Measurements from ENCODE around the gene PIK3R5.
A peak's percentile ranks its signal among the peaks of the same experiment; 100 is the strongest.

The PIK3R5 gene

GRCh38 chr17:8934346-8934745, 31.2 kb downstream of the PIK3R5 start:
- Histone ChIP-seq H3K9ac (ENCODE audit: low read length in 5 of 5) (no peak overlapping the region), H3K9me3 (ENCODE audit: control insufficient read depth in 5 of 5, low read length in 5 of 5) (peaks cover 0 to 17% (median 6%) of the 10 kb centered on the region in 5 donors), H3K4me3 (ENCODE audit: low read depth in 1 of 5, low read length in 5 of 5) (no peak overlapping the region), H3K36me3 (ENCODE audit: control insufficient read depth in 5 of 5, insufficient read depth in 5 of 5, low read length in 5 of 5) (no peaks in the 10 kb centered on the region), H3K4me1 (ENCODE audit: control insufficient read depth in 5 of 5, insufficient read depth in 5 of 5, low read length in 5 of 5) (no peaks in the 10 kb centered on the region), H3K27me3 (ENCODE audit: control insufficient read depth in 5 of 5, insufficient read depth in 4 of 5, low read length in 5 of 5) (peaks cover 0 to 4% (median 0%) of the 10 kb centered on the region in 5 donors), H3K27ac (ENCODE audit: low read depth, low read length) (no peak overlapping the region)

DNA sequence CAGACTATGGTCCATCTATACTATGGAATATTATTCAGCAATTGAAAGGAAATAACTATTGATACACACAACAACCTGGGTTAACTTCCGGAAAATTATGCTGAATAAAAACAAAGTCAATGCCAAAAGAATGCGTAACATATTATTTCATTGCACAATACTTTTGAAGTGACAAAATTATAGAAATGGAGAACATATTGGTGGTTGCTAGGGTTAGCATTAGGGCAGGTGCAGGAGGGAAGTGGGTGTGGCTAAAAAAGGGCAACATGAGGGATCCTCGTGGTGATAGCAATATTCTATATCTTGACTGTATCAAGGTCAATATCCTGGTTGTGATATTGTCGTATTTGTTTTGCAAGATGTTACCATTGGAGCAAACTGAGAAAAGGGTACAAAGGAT, 34.9 kb downstream of the PIK3R5 start:
- no peak overlapping the region for H3K9ac ChIP-seq (ENCODE audit: low read length in 5 of 5)
- H3K9me3 ChIP-seq (ENCODE audit: control insufficient read depth in 5 of 5, low read length in 5 of 5), result peaks cover 11 to 46% (median 29%) of the 10 kb centered on the region in 5 donors
- H3K4me3 ChIP-seq (ENCODE audit: low read depth in 1 of 5, low read length in 5 of 5), result no peak overlapping the region
- H3K4me1 ChIP-seq (ENCODE audit: control insufficient read depth in 5 of 5, insufficient read depth in 5 of 5, low read length in 5 of 5), result no peaks in the 10 kb centered on the region
- H3K36me3 ChIP-seq (ENCODE audit: control insufficient read depth in 5 of 5, insufficient read depth in 5 of 5, low read length in 5 of 5), result no peaks in the 10 kb centered on the region
- H3K27ac ChIP-seq (ENCODE audit: low read depth, low read length), result no peak overlapping the region
- H3K27me3 ChIP-seq (ENCODE audit: control insufficient read depth in 5 of 5, insufficient read depth in 4 of 5, low read length in 5 of 5), result peaks cover 0 to 4% (median 0%) of the 10 kb centered on the region in 5 donors

DNA sequence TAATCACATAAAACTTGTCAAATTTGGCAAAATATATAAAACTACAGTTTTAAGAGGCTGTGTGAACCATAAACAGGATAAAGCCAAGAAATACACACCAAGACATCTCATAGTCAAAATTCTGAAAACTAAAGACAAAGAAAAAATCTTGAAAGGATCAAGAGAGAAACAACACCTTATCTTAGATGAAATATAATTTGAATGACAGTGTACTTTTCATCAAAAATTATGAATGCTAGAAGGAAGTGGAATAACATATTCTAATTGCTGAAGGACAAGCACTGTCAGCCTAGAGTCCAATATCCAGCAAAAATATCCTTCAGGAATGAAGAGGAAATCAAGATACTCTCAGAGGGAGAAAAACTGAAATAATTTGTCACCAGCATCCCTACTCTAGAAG, 37.2 kb downstream of the PIK3R5 start:
- H3K36me3 ChIP-seq (ENCODE audit: control insufficient read depth in 5 of 5, insufficient read depth in 5 of 5, low read length in 5 of 5), result no peaks in the 10 kb centered on the region
- H3K9ac ChIP-seq (ENCODE audit: low read length in 5 of 5), result no peak overlapping the region
- no peak overlapping the region for H3K4me3 ChIP-seq (ENCODE audit: low read depth in 1 of 5, low read length in 5 of 5)
- peaks cover 0 to 2% (median 0%) of the 10 kb centered on the region in 5 donors for H3K4me1 ChIP-seq (ENCODE audit: control insufficient read depth in 5 of 5, insufficient read depth in 5 of 5, low read length in 5 of 5)
- no peak overlapping the region for H3K27ac ChIP-seq (ENCODE audit: low read depth, low read length)
- H3K27me3 ChIP-seq (ENCODE audit: control insufficient read depth in 5 of 5, insufficient read depth in 4 of 5, low read length in 5 of 5), result peaks cover 0 to 4% (median 0%) of the 10 kb centered on the region in 5 donors
- H3K9me3 ChIP-seq (ENCODE audit: control insufficient read depth in 5 of 5, low read length in 5 of 5), result peaks cover 11 to 46% (median 29%) of the 10 kb centered on the region in 5 donors

- Histone ChIP-seq H3K9ac (ENCODE audit: low read length in 5 of 5) (no peak overlapping the region), H3K9me3 (ENCODE audit: control insufficient read depth in 5 of 5, low read length in 5 of 5) (peaks cover 11 to 46% (median 29%) of the 10 kb centered on the region in 5 donors), H3K36me3 (ENCODE audit: control insufficient read depth in 5 of 5, insufficient read depth in 5 of 5, low read length in 5 of 5) (no peaks in the 10 kb centered on the region), H3K4me1 (ENCODE audit: control insufficient read depth in 5 of 5, insufficient read depth in 5 of 5, low read length in 5 of 5) (peaks cover 0 to 8% (median 0%) of the 10 kb centered on the region in 5 donors), H3K27ac (ENCODE audit: low read depth, low read length) (no peak overlapping the region), H3K4me3 (ENCODE audit: low read depth in 1 of 5, low read length in 5 of 5) (peak overlapping the region in 1 of 5 donors; percentile 11), H3K27me3 (ENCODE audit: control insufficient read depth in 5 of 5, insufficient read depth in 4 of 5, low read length in 5 of 5) (peaks cover 0 to 4% (median 0%) of the 10 kb centered on the region in 5 donors)
These were observed 38.1 kb downstream of the PIK3R5 start for GRCh38 chr17:8927395-8927794.

DNA sequence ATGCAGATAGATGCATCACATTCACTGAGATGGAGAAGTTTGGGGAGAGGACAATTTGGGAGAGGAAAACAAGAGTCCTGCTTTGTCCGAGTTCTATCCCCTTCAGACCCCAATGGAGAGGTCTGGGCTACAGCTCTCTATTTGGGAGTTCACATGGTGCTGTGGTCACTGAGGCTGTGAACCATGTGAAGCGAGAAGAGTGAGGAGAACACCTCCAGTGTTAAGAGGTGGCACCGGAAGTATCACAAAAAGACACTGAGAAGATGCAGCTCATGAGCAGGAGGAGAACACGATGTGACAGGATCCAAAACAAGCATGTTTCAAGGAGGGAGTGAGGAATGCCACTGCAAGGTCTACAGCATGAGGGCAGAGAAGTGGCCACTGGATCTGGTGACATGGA, 39.7 kb downstream of the PIK3R5 start:
- H3K4me1 ChIP-seq (ENCODE audit: control insufficient read depth in 5 of 5, insufficient read depth in 5 of 5, low read length in 5 of 5), result peaks cover 0 to 8% (median 0%) of the 10 kb centered on the region in 5 donors
- H3K27ac ChIP-seq (ENCODE audit: low read depth, low read length), result no peak overlapping the region
- H3K9me3 ChIP-seq (ENCODE audit: control insufficient read depth in 5 of 5, low read length in 5 of 5), result peaks cover 11 to 39% (median 29%) of the 10 kb centered on the region in 5 donors
- H3K9ac ChIP-seq (ENCODE audit: low read length in 5 of 5), result no peak overlapping the region
- H3K36me3 ChIP-seq (ENCODE audit: control insufficient read depth in 5 of 5, insufficient read depth in 5 of 5, low read length in 5 of 5), result no peaks in the 10 kb centered on the region
- no peak overlapping the region for H3K4me3 ChIP-seq (ENCODE audit: low read depth in 1 of 5, low read length in 5 of 5)
- no peaks in the 10 kb centered on the region for H3K27me3 ChIP-seq (ENCODE audit: control insufficient read depth in 5 of 5, insufficient read depth in 4 of 5, low read length in 5 of 5)

DNA sequence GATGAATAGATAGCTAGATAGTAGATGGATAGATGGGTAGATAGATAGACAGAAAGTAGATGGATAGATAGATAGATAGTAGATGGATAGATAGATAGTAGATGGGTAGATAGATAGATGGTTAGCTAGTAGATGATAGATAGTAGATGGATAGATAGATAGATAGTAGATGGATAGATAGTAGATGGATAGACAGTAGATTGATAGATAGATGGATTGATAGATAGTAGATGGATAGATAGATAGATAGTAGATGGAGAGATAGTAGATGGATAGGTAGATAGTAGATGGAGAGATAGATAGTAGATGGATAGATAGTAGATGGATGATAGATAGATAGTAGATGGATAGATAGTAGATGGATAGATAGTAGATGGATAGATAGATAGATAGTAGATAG, 40.4 kb downstream of the PIK3R5 start:
- Histone ChIP-seq H3K9me3 (ENCODE audit: control insufficient read depth in 5 of 5, low read length in 5 of 5) (peaks cover 11 to 37% (median 29%) of the 10 kb centered on the region in 5 donors), H3K9ac (ENCODE audit: low read length in 5 of 5) (no peak overlapping the region), H3K27ac (ENCODE audit: low read depth, low read length) (no peak overlapping the region), H3K4me1 (ENCODE audit: control insufficient read depth in 5 of 5, insufficient read depth in 5 of 5, low read length in 5 of 5) (peaks cover 0 to 8% (median 0%) of the 10 kb centered on the region in 5 donors), H3K4me3 (ENCODE audit: low read depth in 1 of 5, low read length in 5 of 5) (no peak overlapping the region), H3K27me3 (ENCODE audit: control insufficient read depth in 5 of 5, insufficient read depth in 4 of 5, low read length in 5 of 5) (no peaks in the 10 kb centered on the region), H3K36me3 (ENCODE audit: control insufficient read depth in 5 of 5, insufficient read depth in 5 of 5, low read length in 5 of 5) (no peaks in the 10 kb centered on the region)

GRCh38 chr17:8924595-8924994, 40.9 kb downstream of the PIK3R5 start:
- Histone ChIP-seq H3K27me3 (ENCODE audit: control insufficient read depth in 5 of 5, insufficient read depth in 4 of 5, low read length in 5 of 5) (no peaks in the 10 kb centered on the region), H3K27ac (ENCODE audit: low read depth, low read length) (no peak overlapping the region), H3K36me3 (ENCODE audit: control insufficient read depth in 5 of 5, insufficient read depth in 5 of 5, low read length in 5 of 5) (no peaks in the 10 kb centered on the region), H3K4me1 (ENCODE audit: control insufficient read depth in 5 of 5, insufficient read depth in 5 of 5, low read length in 5 of 5) (peaks cover 0 to 8% (median 0%) of the 10 kb centered on the region in 5 donors), H3K9ac (ENCODE audit: low read length in 5 of 5) (no peak overlapping the region), H3K4me3 (ENCODE audit: low read depth in 1 of 5, low read length in 5 of 5) (no peak overlapping the region), H3K9me3 (ENCODE audit: control insufficient read depth in 5 of 5, low read length in 5 of 5) (peaks cover 11 to 32% (median 26%) of the 10 kb centered on the region in 5 donors)

DNA sequence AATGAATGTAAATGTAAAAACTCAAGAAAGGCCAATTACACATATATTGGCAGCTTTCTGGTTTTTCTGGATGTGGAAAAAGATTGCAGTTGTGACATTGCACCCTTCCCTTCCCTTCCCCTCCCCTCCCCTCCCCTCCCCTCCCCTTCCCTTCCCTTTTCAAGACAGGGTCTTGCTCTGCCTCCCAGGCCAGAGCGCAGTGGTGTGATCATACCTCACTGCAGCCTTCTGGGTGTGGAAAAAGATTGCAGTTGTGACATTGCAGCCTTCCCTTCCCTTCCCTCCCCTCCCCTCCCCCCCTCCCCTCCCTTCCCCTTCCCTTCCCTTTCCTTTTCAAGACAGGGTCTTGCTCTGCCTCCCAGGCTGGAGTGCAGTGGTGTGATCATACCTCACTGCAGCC, 41.7 kb downstream of the PIK3R5 start:
- Histone ChIP-seq H3K4me1 (ENCODE audit: control insufficient read depth in 5 of 5, insufficient read depth in 5 of 5, low read length in 5 of 5) (peaks cover 0 to 8% (median 0%) of the 10 kb centered on the region in 5 donors), H3K36me3 (ENCODE audit: control insufficient read depth in 5 of 5, insufficient read depth in 5 of 5, low read length in 5 of 5) (no peaks in the 10 kb centered on the region), H3K9me3 (ENCODE audit: control insufficient read depth in 5 of 5, low read length in 5 of 5) (peaks cover 11 to 31% (median 26%) of the 10 kb centered on the region in 5 donors), H3K9ac (ENCODE audit: low read length in 5 of 5) (no peak overlapping the region), H3K4me3 (ENCODE audit: low read depth in 1 of 5, low read length in 5 of 5) (no peak overlapping the region), H3K27me3 (ENCODE audit: control insufficient read depth in 5 of 5, insufficient read depth in 4 of 5, low read length in 5 of 5) (no peaks in the 10 kb centered on the region), H3K27ac (ENCODE audit: low read depth, low read length) (no peak overlapping the region)

- peaks cover 0 to 8% (median 0%) of the 10 kb centered on the region in 5 donors for H3K4me1 ChIP-seq (ENCODE audit: control insufficient read depth in 5 of 5, insufficient read depth in 5 of 5, low read length in 5 of 5)
- H3K9me3 ChIP-seq (ENCODE audit: control insufficient read depth in 5 of 5, low read length in 5 of 5), result peaks cover 9 to 28% (median 22%) of the 10 kb centered on the region in 5 donors
- no peaks in the 10 kb centered on the region for H3K27me3 ChIP-seq (ENCODE audit: control insufficient read depth in 5 of 5, insufficient read depth in 4 of 5, low read length in 5 of 5)
- no peak overlapping the region for H3K9ac ChIP-seq (ENCODE audit: low read length in 5 of 5)
- no peak overlapping the region for H3K27ac ChIP-seq (ENCODE audit: low read depth, low read length)
- H3K36me3 ChIP-seq (ENCODE audit: control insufficient read depth in 5 of 5, insufficient read depth in 5 of 5, low read length in 5 of 5), result no peaks in the 10 kb centered on the region
- H3K4me3 ChIP-seq (ENCODE audit: low read depth in 1 of 5, low read length in 5 of 5), result no peak overlapping the region
These were observed 42.6 kb downstream of the PIK3R5 start for GRCh38 chr17:8922928-8923327.

- Histone ChIP-seq H3K27ac (ENCODE audit: low read depth, low read length) (no peak overlapping the region), H3K36me3 (ENCODE audit: control insufficient read depth in 5 of 5, insufficient read depth in 5 of 5, low read length in 5 of 5) (no peaks in the 10 kb centered on the region), H3K4me1 (ENCODE audit: control insufficient read depth in 5 of 5, insufficient read depth in 5 of 5, low read length in 5 of 5) (peaks cover 0 to 8% (median 0%) of the 10 kb centered on the region in 5 donors), H3K27me3 (ENCODE audit: control insufficient read depth in 5 of 5, insufficient read depth in 4 of 5, low read length in 5 of 5) (no peaks in the 10 kb centered on the region), H3K9ac (ENCODE audit: low read length in 5 of 5) (no peak overlapping the region), H3K9me3 (ENCODE audit: control insufficient read depth in 5 of 5, low read length in 5 of 5) (peaks cover 4 to 24% (median 18%) of the 10 kb centered on the region in 5 donors), H3K4me3 (ENCODE audit: low read depth in 1 of 5, low read length in 5 of 5) (no peak overlapping the region)
These were observed 43.1 kb downstream of the PIK3R5 start for GRCh38 chr17:8922451-8922850.
